ENCODE measurements around the gene NAXD.
"Not testable (repeated sequence)": the region's sequence is repeated elsewhere in the genome, so short reads cannot be mapped to it uniquely, and the experiment has no call there.

Gene NAXD

DNA sequence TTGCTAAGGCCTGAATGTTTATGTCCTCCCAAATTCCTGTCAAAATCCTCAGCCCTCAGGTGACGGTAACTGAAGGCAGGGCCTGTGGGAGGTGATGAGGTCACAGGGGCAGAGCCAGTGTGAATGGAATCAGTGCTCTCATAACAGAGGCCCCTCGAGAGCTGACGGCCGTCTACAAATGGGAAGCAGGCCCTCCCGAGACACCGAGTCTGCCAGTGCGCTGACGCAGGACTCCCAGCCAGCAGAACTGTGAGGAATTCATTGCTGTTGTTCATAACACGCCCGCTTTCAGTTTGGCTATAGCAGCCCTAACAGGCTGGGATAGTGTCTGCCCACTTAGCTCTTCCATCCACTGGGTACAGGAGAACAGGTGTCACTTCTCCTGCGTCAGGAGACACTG lies 49.3 kb downstream of the NAXD start:
- no peak for DNase-seq (ENCODE audit: low spot score)

DNA sequence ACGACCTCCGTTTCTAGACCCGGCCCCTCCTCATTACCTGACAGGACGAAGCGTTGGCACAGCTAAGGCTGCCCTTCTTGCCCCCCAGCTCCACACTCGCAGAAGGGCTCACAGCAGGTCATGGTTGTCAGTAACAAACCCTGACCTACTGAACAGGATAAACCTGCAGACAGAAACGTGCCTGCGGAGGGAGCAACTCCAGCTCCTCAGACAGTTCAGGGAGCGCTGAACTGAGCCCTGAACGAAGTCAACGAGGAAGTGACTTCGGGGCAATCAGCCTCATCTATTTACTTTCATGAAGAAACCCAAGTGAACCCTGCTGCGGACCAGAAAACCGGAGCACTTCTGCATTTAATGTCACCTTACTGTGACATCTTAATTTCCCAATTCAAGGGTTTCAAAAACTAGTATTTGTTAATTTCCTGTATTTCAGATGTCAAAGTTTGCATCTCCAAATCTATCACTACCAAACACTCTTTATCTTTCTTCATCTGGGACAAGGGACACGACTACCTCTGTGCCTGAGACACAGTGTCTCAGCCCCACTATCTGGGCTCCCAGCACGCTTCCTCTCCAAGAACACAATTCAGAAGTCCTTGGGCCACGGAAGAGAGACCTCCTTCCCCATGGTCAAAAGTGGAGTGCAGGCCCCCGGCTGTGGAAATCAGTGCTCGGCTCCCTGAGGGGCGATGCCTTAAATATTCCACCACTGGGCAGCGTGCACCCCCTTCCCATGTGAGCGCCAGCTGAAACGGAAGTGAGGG lies 50.3 kb downstream of the NAXD start:
- no peak for DNase-seq (ENCODE audit: low spot score)

DNA sequence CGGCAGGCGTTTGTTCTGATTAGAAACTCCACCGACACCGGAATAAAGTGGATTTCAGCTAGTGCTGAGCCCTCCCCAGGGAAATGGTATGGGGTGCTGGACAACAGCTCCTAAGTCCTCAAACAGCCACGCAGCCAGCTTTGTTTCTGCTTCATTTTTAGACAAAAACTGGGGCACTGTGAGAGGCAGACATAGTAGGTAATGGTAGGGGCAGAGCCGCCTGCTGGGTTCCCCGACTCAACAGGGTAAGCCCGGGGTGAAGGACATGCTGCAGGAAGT lies 50.8 kb downstream of the NAXD start:
- DNase-seq (ENCODE audit: low spot score): no peak

DNA sequence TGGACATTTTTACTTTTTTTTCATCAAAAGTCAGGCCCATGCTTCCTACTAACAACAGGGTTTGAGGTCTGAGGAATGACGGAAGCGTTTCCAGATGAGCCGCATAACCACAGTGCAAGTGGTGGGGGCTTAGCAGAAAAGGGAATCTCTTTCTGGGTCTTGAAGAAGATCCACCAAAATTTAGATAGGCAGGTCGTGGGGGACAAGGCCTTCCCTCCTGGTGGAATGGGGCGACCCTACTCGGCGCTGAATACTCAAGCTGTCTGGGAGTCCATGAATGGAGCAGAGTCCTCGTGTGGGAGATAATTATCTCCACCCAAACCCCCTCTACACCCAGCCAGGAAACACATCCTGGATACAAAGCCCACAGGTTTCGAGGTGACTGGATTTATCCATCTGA lies 53.7 kb downstream of the NAXD start:
- DNase-seq (ENCODE audit: low spot score): no peak

DNA sequence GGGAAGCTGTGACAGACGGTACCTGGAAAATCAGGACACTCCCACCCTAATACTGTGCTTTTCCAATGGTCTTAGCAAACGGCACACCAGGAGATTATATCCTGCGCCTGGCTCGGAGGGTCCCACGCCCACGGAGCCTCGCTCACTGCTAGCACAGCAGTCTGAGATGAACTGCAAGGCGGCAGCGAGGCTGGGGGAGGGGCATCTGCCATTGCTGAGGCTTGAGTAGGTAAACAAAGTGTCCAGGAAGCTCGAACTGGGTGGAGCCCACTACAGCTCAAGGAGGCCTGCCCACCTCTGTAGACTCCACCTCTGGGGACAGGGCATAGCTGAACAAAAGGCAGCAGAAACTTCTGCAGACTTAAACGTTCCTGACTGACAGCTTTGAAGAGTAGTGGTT lies 54.5 kb downstream of the NAXD start:
- not testable (repeated sequence) for DNase-seq (ENCODE audit: low spot score)

DNA sequence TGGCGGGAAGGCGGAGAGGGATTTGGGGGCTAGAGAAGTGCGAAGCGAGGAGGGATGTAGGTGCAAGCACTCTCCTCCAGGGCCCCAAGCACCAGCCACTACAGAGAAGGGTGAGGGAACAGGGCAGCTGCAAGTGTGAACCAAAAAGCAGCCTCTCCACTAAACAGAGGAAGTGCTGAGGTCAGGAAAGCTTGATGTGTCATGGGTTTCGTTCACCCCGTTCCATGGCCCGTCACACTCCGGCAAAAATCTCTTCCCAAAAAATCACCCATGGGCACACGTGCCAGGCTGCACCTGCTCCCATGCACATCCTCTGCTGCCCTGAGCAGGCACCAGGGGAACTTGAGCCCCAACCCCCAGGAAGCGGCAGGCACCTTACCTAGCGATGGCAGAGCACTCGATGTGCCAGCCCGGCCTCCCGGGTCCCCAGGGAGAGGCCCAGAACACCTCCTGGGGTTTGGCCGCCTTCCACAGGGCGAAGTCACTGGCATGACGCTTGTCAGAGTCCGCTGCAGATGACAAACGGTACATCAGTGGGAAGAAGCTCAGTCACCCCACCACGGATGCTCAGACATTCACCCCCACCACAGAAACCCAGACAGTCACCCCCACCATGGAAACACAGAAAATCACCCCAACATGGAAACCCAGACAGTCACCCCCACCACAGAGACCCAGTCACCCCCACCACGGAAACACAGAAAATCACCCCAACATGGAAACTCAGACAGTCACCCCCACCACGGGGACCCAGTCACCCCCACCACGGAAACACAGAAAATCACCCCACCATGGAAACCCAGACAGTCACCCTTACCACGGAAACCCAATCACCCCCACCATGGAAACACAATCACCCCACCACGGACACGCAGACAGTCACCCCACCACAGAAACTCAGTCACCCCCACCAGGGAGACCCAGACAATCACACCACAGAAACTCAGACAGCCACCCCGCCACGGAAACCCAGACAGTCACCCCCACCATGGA lies 61.5 kb downstream of the NAXD start:
- no peak for DNase-seq (ENCODE audit: low spot score)

DNA sequence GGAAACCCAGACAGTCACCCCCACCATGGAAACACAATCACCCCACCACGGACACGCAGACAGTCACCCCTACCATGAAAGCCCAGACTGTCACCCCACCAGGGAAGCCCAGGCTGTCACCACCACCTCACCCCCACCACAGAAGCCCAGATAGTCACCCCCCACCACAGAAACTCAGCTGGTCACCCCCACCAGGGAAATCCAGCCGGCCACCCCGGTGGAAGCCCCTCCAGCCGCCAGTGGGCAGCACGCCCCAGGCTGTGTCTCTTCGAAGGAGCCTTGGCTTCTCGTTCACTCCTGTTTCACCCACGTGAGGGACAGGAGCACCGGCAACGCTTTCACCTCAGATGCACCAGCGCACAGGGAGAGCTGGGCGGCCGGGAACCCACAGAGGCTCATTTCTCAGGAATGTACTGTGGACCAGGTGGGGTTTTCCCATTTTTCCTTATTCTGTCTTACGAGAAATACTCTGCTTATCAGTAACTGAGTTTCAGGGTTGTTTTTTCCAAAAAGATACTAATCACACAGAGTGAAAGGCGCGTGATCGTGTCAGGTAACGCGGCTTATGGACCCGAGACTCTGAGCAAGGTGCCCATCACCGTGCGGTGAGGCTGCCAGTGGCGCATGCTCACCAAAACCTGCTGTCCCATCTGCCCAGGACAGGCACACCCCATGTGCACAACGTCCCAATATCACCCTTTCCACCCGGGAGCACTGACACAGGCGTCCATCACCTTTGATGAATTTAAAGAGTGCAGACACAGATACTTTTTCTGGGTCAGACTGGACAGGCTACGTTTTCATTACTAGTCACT lies 62.6 kb downstream of the NAXD start:
- DNase-seq (ENCODE audit: low spot score): no peak

DNA sequence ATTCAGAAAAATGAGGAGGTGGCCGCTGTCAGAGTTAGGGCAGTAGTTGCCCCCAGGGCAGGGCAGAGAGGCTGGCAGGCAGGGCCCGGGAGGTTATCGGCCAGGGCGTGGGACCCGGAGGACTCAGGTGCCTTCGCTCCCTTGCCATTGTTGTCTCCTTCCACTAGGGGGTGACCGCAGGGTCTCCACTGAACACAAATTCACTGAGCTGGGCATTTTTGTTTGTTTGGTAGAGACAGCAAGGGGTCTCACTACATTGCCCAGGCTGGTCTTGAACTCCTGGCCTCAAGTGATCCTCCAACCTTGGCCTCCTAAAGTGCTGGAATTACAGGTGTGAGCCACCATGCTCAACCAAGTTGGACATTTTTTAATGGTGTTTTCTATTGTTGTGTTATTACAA lies 65.5 kb downstream of the NAXD start:
- no peak for DNase-seq (ENCODE audit: low spot score)

DNA sequence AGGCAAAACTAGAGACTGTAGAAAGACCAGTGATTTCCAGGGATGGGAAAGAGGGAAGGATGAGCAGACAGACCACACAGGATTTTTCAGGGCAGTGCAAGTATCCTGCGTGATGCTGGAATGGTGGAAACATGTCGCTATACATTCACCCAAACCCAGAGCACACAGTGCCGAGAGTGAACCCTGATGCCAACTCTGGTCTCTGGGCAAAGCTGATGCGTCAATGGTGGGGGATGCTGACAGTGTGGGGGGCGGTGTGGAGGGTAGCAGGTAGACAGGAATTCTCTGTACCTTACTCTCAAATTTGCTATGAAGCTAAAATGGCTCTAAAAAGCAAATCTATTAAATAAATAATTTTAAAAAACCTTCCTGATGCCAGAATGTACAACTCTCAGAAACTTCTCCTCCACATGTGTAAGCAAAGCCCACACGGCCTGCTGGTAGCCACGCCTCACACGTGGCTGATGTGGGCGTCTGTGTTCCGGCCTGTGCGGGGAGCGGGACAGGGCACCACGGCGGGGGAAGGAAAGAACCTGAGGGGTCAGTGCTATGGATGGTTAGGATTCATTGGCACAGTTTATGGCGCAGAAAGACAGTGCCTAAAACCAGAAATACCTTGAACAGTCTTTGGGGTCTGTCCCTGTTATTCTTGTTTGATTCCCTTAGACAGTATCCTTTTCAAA lies 66.7 kb downstream of the NAXD start:
- no peak for DNase-seq (ENCODE audit: low spot score)

DNA sequence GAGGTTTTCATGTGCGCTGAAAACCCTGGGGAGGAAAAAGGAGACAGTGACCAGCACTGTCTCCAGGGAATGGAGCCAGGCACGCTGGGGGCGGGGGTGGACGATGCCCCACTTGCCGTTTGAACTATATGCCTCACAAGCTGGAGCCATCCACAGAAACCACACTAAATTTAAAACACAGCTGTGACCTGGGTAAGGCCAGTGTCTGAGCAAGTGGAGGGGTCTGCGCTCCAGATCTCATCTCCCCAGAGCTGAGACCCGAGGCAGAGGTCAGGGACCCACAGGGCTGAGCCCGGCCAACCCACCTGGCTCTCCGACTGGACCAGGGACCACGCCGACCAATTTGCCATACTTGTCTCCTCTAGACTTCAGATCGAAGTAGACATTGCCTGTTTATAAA lies 67.4 kb downstream of the NAXD start:
- DNase-seq (ENCODE audit: low spot score): no peak

DNA sequence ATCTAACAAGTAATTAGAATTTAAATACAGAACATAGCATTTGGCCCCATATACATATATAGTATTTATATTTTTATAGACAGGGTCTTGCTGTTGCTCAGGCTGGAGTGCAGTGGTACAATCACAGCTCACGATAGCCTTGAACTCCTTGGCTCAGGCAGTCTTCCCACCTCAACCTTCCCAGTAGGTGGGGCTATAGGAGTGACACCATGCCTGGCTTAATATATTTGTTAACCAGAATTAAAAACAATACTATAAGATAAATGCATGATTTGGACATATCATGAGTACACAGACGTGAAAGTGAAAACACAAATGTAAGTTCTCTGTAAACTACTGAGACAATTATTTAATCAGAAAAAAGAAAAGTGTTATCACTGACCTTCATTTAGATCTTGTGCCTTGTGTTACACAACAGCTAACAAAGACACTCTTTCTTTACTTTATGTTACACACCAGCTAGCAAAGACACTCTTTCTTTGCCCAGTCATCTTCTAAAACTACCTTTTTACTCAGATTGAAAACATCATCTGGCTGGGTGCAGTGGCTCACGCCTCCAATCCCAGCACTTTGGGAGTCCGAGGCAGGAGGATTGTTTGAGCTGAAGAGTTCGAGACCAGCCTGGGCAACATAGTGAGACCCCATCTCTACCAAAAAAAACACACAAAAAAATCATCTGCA lies 68.0 kb downstream of the NAXD start:
- no peak for DNase-seq (ENCODE audit: low spot score)

DNA sequence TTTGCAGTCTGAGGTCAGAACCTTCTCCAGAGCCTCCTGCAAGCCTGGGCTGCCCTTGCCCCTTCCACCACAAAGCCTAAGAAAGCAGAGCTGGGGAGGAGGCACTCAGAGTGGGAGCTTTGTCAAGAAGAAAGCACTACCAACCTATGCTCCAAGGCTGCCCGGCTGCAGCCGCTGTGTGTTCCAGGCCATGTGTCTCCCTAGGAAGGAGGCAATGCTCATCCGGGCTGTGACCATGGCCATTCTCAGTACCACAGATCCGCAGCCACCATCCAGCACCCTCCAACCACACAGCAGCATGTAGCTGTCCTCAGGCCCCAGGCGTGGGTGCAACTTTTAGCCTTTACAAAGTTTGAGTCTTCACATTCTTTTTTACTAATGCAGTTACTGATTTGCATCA lies 68.6 kb downstream of the NAXD start:
- DNase-seq (ENCODE audit: low spot score): no peak

DNA sequence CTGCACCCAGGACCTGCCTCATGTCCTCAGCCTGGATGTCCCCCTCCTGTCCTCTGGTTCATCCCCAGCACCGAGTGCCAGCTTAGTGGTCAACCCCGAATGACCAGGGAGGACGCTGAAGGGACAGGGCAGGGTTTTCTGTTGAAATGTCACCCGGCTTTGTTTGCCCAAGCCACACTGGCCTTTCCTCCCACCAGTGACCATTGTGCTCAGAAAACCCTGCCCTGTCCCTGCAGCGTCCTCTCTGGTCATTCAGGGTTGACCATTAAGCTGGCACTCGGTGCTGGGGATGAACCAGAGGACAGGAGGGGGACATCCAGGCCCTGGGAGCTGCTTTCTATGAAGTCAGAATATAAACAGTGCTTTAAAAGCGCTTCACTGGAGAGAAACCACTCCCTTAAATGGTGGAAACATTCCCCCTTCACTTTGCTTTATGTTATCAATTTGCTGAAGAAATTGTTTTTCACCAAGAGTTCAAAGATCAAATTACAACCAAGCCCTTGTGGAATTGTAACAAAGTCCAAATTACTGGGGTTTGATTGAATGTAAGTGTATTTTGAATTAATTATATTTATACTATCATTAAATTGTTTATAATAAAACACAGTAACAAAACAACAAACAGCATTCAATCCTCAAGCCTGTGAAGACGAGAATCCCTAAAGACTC lies 69.2 kb downstream of the NAXD start:
- no peak for DNase-seq (ENCODE audit: low spot score)

DNA sequence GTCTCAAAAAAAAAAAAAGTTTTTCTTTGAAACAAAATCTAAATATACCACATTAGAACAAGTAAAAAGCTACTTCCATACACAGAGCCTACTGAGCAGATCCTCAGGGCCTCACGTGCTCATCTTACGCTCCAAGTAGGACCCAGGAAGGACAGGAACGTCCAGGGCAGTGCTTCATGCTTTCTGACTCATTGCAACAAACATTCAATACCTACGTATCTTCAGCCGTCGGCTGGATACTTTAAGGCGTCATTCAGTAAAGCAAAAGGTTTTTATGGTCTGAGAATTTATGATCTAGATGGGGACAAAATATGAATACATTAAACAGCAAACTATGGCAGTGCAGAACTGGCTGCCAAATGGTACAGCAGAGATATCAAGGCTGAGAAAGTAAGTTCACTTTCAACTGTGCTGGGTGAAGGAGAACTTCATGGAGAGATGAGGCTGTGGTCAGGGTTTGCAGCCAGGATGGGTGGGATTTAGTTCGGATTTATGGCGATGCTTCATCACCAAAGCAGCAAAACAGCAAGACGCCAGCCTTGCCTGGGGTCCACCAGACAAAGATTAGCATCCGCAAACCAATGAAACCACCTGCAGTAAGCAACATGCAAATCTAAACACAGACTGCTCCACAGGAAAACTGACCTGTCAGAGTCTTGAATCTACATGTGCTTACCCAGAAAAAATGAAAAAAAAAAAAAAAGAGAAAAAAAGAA lies 70.1 kb downstream of the NAXD start:
- DNase-seq (ENCODE audit: low spot score): no peak

DNA sequence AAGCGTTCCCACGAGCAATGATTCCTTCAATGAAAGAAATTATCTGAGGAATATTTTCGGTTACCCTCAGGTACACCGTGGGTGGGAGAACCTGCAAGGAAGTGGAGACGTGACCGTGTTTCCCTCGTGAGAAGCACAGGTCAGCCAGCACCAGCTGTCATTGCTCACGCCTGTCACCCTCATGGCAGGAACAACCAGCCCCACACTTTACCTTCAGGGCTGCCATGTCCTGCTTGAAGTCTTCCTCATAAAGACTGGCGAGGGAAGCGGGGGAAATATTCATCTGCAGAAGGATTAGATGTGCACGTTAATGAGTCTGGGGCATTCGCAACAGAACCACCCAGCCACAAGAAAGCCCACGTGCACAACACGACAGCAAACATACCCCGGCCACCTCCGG lies 72.4 kb downstream of the NAXD start:
- no peak for DNase-seq (ENCODE audit: low spot score)

DNA sequence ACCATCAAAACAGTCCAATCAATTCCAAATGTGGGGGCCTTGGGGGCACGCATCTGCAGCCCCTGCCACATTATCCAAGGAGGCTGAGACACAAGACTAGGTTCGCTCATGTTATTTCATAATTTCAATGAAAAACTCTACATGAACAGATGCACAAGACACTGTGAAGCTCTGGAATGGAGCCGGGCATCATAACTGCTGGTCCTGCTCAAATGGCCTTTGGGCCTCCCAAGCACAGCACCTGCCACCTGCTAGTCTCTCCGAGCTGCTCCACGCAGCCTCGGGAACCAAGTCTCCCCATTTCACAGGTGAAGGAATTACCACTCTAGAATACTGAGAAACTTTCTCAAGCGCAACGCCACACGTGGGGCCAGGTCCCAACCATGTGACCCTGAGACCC lies 73.7 kb downstream of the NAXD start:
- DNase-seq (ENCODE audit: low spot score): no peak
